DMS153 treated with DMSO at 0.1 percent for 48 hours (cell line): ENCODE data around the gene GLIS1.

Experiments used
- DNase-seq: peaks from one replicate; lab custom pipeline; 2025; ENCODE audit not compliant: unreplicated experiment; lab: John Stamatoyannopoulos, UW

GLIS1 gene

DNA sequence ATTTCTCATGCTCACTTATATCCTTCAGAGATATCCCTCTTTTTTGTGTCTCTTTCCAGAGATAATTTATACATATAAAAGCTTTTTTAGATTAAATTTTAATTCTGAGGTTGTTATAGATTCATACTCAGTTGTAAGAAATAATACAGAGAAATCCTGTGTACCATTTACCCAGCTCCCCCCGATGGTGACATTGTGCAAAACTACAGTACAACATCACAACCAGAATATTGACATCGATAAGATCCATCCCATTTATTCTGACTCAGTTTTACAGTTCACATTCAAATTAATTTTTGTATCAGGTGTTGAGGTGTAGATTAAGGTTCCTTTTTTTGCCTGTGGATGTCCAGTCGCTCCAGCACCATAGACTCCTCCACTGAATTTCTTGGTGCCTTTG, 265.5 kb downstream of the GLIS1 start:
- DNase-seq = no peak

DNA sequence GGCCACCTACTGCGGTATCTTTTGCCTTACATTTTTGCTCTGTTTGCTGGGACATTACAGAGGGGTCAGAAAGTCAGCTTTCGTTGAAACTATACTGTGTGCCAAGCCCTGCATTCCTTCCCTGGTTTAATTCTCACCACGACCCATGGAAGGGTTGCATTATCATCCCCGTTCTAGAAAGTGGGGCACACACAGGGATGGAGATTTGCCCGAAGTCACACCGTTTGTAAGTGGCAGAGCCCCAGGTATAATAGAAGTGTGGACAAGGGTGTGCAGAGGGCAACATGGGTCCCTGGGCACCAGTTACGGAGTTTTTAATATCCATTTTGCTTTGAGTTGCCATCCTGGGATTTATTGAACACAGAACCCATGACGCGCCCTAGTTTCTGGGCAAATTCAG, 268.0 kb downstream of the GLIS1 start:
- DNase-seq = no peak

GRCh38 chr1:53470584-53470983, 268.4 kb downstream of the GLIS1 start:
- DNase-seq = no peak

DNA sequence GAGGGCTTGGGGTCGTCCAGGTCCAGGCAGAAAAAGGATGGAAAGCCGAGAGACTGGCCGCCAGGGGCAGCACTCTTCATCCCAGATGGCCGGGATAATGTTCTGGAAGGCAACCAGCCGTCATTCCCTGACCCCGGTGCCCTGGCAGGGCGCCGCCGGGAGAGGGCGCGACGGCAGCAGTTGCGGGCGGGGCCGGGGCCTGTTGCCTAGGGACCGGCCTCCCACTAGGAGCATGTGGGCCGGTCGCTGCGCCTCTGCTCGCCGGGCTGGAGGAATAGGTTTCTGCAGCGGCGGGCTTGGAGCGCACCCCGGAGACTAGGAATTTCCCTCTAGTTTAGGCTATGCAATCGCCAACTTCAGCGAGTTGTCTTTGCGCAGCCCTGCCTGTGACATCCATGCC, 268.8 kb downstream of the GLIS1 start:
- no peak for DNase-seq

GRCh38 chr1:53469373-53469772, 269.6 kb downstream of the GLIS1 start:
- no peak for DNase-seq

DNA sequence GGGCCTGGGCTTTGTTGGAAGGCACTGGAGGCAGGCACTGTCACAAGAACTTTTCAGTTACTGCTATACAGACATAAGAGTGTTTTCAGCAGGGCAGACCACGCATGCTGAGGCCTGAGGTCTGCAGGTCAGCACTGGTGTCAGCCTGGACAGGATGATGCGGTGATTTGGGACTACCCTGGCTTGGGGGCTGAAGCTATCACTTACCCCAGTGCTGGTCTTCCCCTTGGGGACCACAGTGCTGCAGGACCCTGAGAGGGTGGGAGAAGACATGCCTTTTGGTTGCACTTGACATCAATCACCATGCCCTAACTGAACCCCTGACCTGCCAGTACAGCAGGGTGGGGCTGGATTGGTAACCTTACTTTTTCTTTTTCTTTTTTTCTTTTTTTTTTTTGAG, 270.6 kb downstream of the GLIS1 start:
- DNase-seq = no peak

DNA sequence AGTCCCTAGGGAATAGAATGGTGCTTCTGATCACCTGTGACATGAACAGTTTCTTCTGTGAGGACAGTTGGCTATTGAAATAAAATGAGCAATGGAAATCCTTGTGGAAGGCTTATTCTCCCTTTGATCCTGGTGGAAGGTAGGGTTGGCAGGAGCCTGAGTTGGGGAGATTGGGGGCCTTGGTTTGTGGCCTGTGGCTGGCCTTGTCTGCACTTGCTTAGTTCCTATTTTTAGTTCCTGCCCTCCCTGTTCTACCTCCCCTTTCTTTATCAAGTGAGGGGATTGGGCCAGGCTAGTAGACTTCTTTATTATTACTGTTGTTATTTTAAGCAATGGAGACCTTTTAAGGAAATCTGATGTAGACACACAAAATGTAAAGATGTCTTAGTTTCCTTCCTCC, 271.6 kb downstream of the GLIS1 start:
- DNase-seq = no peak

DNA sequence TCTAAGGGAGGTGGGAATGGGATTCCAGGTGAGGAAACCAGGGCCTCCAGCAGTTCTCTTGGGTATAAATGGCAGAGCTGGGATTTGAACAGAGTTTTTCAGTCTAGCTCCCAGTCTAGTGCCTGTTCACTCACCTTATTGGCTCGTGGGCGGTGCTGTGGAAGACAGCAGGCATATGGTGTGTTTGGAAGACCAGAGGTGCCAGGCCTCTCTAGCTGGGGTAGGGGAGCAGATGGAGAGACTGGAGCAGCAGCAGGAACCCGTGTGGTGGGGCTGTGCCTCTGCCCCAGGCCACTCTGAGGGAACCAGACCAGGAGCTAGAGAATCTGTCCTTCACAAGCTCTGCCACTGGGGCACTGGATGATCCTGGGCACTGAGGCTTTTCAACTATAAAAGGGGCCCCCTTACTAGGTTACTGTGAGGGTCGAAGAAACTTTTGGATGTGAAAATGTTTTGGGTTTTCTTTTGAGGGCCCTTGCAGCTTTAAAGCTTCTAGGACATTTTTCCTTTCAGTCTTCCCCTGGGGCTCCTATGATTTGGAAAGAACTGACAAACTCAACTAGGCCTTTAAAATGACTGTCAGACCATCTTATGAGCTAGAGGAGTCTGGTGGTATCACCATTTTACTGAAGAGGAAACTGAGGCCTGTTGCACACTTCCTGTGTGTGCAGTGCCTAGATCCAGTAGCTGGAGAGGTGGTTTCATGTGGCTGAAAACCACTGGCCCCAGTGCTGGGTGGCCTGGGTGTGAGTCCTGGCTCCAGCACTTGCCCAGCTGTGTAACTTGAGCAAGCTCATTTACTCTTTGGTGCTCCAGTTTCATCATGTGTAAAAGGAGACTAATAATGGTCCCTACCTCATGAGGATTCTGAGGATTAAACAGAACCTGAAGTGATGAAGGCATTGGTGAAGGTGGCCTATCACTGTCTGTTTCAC, 273.7 kb downstream of the GLIS1 start:
- DNase-seq = no peak

- DNase-seq = no peak
Measured at GRCh38 chr1:53463961-53464899, 274.7 kb downstream of the GLIS1 start.

DNA sequence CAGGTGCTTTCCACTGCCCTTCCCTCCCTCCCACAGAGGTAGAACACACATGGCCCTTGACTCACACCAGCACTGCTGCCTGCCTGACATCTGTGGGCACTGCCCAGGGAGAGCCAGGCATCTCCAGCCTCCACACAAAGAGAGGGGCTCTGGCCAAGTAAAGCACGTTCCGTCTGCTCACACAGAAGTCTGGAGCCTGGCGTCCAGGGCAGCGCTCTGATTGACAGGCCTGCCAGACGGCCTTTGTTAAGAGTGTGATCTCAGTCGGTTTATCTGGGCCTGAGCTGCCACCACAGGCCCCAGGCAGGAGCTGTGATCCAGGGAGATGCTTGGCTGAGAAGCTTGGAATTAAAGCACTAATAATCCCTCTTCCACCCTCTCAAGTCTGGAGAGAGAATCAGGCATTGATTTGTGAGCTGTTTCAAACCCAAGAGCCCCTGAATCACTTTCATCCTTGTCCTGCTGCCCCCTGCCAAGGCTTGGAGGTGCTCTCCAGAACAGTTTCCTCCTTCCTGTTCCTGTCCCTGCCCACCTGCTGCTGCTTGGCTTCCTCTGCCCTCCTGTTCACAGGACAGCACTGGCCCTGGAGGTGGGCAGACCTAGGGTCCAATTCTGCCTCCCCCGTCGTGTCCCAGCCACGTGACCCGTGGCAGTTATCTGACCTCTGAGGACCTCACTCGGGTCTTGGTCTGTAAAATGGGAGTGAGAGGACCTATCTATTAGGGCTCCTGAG, 276.0 kb downstream of the GLIS1 start:
- DNase-seq = no peak

DNA sequence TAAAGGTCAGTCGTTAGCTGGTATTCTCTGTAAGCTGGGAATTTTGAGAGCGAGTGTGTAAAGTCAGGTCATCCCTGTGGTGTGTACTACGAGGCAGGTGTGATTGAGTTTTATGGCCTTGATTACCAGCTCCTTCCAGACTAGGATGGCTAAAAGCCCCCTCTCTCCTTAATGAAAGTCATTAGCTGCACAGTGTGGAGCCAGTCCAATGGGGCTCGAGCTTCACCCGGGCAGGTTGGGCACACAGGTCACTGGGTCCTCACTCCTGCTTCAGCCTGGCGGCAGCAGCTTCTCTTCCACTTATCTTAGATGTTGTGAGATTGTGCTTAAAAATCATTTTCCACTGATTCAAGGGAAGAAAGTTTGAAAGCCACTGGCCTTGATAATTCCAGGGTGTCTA, 276.8 kb downstream of the GLIS1 start:
- DNase-seq = no peak

GRCh38 chr1:53461323-53462044, 277.5 kb downstream of the GLIS1 start:
- no peak for DNase-seq

GRCh38 chr1:53460666-53461322, 278.2 kb downstream of the GLIS1 start:
- DNase-seq = no peak

- DNase-seq = no peak
Measured at GRCh38 chr1:53460211-53460634, 278.7 kb downstream of the GLIS1 start.

- no peak for DNase-seq
Measured at GRCh38 chr1:53459321-53460175, 279.4 kb downstream of the GLIS1 start, which contains the start of gene DMRTB1. Gene DMRTB1, plus strand, starts transcription at chr1:53459399. Its CDS starts 55 bp downstream, at chr1:53459454.

DNA sequence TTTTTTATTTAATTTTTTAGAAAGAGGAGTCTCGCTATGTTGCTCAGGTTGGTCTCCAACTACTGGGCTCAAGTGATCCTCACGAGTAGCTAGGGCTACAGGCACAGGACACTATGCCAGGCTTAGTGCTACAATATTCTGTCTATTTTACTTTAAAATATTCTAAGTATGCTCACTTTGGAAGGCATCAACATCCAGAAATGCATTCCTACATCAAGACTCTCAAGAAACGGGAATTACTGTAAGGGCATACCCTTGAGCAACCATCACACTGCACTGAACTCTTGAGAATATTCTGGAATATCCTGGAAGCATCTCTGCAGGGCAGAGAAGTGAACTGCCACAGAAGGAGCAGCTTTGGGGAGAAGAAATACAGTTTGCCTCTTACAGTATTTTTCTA, 280.3 kb downstream of the GLIS1 start:
- DNase-seq = no peak
